GM10266 (cell line): ENCODE data around the gene LAMA2.

Experiments
- DNase-seq: peaks from one replicate; pipeline ENCODE4 v3.0.0; 2012; ENCODE audit errors: extremely low spot score
- TF ChIP-seq, protein P1 (sequence below): IDR thresholded peaks from 2 replicates; pipeline ENCODE4 v1.5.1; 2012; ENCODE audit warnings: mild to moderate bottlenecking, low read depth; ENCODE audit not compliant: control insufficient read depth, insufficient read depth; ENCODE audit errors: missing control alignments

The LAMA2 gene

DNA sequence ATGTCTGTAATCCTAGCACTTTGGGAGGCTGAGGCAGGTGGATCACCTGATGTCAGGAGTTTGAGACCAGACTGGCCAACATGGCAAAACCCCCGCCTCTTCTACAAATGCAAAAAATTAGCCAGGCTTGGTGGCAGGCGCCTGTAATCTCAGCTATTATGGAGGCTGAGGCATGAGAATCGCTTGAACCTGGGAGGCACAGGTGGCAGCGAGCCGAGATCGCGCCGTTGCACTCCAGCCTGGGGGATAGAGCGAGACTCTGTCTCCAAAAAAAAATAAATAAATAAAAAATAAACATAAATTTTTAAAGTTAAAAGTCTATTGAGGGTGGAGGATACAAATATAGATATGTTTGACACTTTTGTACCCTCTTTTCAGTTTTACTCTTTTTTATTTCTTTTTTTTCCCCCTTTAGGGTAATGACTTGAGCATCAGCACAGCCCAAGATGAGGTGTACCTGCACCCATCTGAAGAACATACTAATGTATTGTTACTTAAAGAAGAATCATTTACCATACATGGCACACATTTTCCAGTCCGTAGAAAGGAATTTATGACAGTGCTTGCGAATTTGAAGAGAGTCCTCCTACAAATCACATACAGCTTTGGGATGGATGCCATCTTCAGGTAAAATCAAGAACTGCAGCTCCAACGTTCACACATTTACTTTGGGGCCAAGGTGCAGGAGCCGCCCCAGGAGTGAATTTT is 368.9 kb downstream of the LAMA2 start:
- TF ChIP-seq, protein P1, sequence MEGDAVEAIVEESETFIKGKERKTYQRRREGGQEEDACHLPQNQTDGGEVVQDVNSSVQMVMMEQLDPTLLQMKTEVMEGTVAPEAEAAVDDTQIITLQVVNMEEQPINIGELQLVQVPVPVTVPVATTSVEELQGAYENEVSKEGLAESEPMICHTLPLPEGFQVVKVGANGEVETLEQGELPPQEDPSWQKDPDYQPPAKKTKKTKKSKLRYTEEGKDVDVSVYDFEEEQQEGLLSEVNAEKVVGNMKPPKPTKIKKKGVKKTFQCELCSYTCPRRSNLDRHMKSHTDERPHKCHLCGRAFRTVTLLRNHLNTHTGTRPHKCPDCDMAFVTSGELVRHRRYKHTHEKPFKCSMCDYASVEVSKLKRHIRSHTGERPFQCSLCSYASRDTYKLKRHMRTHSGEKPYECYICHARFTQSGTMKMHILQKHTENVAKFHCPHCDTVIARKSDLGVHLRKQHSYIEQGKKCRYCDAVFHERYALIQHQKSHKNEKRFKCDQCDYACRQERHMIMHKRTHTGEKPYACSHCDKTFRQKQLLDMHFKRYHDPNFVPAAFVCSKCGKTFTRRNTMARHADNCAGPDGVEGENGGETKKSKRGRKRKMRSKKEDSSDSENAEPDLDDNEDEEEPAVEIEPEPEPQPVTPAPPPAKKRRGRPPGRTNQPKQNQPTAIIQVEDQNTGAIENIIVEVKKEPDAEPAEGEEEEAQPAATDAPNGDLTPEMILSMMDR = peak; percentile 80
- peak; percentile 33 for DNase-seq

DNA sequence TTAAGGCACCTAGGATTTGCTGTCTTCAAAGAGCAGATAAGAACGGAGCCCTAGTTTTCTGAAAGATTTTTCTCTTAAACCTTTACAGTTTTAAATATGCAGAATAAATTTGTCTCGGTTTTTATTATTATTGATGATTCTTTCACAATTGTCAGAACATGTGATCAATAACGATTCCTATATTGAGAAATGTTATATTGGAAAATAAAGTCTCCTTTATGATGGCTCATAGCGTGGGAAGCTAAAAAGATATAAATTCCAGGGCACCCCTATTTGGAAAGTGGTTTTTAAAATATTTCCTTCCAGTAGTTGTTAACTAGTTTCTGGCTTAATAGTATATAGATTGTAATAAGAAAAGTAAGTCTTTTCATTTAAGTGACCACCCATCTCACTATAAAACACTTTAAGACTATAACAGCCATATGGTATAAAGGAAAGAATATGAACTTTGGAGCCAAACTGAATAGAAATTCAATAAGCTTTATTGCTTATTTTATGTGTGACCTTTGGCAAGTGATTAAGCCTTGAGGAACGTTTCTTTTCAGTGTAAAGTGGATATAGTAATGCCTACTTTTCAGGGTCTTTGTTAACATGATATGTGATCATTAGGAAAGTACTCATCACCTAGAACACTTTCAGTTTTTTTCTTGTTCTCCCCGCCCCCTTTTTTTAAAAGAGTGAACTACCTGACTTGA is 369.6 kb downstream of the LAMA2 start:
- DNase-seq = no peak
- TF ChIP-seq, protein P1 = no peak

DNA sequence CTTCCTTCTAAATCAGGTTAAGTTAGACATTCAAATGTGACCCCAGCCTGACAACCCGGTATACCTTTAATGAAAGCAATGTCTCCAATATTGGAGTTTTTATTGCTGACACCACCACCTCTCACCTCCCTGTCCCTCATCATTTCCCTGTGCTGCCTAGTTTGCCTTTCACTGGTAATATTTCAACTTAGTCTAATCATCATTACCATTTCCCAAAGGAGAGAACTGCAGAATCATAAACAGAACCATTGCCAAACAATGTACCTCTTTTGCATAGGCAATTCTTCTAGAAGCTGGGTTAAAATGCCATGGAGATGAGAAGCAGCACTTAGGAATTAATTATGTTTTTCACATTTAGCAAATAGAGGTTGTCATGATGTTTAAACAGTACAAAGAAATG is 370.3 kb downstream of the LAMA2 start:
- TF ChIP-seq, protein P1 = no peak
- no peak for DNase-seq

DNA sequence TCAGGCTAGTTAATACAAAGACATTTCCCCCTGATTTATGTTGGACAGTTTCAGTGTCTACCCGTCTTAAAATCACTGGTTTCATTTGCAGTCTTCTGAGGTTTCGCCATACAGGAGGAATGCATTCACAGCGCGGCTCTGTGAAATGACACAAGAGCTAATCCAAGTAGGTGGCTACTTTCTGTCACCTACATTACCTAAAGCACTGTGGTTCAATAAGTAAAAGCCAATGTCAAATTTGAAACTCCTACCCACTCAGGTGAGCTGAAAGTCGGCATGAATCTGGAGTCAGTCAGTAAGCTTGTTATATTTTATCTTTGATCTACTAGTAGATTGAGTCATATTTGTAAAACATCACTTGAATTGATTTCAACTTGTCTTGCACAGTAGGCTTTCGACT is 370.8 kb downstream of the LAMA2 start:
- TF ChIP-seq, protein P1 = no peak
- no peak for DNase-seq

DNA sequence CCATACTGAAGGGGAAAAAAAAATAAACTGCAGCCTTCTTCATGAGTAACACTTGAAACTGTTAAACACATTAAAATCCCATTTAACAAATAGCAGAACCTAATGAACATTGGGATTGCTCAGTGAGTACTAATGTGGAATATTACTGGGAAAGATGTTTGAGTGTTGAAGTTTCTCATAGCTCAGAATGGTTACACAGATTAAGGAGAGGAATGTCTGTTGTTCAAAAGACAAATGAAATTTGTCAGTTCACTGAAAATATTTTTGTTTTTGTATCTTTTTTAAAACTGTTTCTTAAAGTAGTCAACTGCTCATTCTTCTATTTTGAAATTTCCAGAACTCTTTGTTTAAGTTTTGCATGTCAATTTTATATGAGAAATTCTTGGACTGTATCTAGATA is 374.3 kb downstream of the LAMA2 start:
- TF ChIP-seq, protein P1 = no peak
- no peak for DNase-seq

DNA sequence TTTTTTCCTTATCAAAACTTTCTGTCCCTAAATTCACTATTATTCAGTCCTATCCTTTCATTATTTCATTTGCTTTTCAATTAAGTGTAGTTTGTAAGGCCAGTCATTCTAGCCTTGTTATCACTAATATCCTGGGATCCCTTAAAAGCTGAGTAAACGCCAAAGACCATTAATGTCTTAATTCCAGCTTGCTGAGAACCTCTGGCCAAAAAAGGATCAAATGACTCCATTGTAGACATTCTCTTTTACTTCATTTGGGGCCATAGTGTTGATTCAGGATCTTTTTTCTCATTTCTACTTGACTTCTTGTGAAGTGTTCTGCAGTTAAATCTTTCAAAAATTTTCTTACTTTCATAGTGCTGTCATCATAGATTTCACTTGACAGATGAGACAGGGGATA is 379.7 kb downstream of the LAMA2 start:
- DNase-seq = no peak
- TF ChIP-seq, protein P1 = no peak

DNA sequence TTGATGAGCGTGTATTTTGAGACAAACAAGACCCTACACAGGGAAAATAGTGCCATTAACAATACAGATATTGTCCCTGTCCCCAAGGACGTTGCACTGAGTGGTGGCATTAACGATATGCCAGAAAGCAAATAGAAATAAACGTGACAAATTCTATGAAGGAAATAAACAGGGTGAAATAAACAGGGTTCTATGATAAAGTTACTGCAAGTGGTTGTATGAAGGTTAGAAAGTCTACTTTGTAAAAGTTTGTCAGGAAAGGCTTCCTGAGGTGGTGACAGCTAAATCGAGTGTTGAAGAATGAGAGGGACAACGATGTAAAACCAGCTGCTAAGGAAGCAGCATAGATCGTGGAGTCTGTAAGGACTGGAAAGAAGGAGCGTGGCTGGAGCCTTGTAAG is 380.2 kb downstream of the LAMA2 start:
- TF ChIP-seq, protein P1 = no peak

More for the DNA sequence above, 380.2 kb downstream of the LAMA2 start:
- DNase-seq = no peak
